ENCODE results near the gene ARL16. TPM values are rescaled to one million over a fixed set of nuclear protein-coding genes. Genes with fewer than 3 reads are reported as not detected.

Gene ARL16
- polyA plus RNA-seq, 1 of the 3 experiments (the other 2 are of a cell fraction) = 148 TPM

- ChIA-PET POLR2A (interaction anchor here (3.2 kb wide), 1 partner anchor 8 kb away, joined by 14 read pairs; the partner anchor contains the start of genes ARL16 and HGS), CTCF (no interaction called here)
- Histone ChIP-seq H3K4me1 (ENCODE audit: control insufficient read depth in 1 of 2, insufficient read depth in 2 of 2, low read depth in 1 of 2, low read length in 1 of 2) (no peaks in the 10 kb centered on the region), H3F3A (replicated peaks; ENCODE audit: insufficient read depth) (peaks cover 22% of the 10 kb centered on the region), H3K79me2 (ENCODE audit: insufficient read depth) (peaks cover 94% of the 10 kb centered on the region), H3K9me2 (no peaks in the 10 kb centered on the region), H3K9me3 (no peaks in the 10 kb centered on the region), H3K27ac (ENCODE audit: low read depth in 2 of 2, low read length in 1 of 2) (no peak overlapping the region), H3K9ac (no peak overlapping the region), H3K36me3 (replicated peaks in 1 of 2; ENCODE audit: control insufficient read depth in 1 of 2, insufficient read depth in 2 of 2, low read length in 1 of 2) (peaks cover 45 to 99% of the 10 kb centered on the region in 2 experiments), H3K4me3 (ENCODE audit: low read depth in 2 of 2, low read length in 1 of 2) (no peak overlapping the region), H3K27me3 (ENCODE audit: insufficient read depth) (no peaks in the 10 kb centered on the region), H3K4me2 (no peak overlapping the region), H2AFZ (ENCODE audit: low read depth) (no peak overlapping the region), H4K20me1 (ENCODE audit: insufficient read depth) (peaks cover 71% of the 10 kb centered on the region)
- TF ChIP-seq FOSL2 (IDR thresholded peaks at IDR 0.05; ENCODE audit: borderline replicate concordance, low read depth) (no peak), POLR2AphosphoS5 (IDR thresholded peaks at IDR 0.05; ENCODE audit: low read depth, low read length) (no peak), SIN3A (IDR thresholded peaks at IDR 0.05; ENCODE audit: borderline replicate concordance, low read depth, low read length) (no peak), CHD2 (IDR thresholded peaks at IDR 0.05; ENCODE audit: low read length, partially characterized antibody) (no peak), JUND (IDR thresholded peaks at IDR 0.05) (no peak), CTCF (IDR thresholded peaks at IDR 0.05) (no peak), RFX5 (IDR thresholded peaks at IDR 0.05; ENCODE audit: low read length) (no peak), MEF2A (IDR thresholded peaks at IDR 0.05; ENCODE audit: borderline replicate concordance, low read depth) (no peak), YY1 (IDR thresholded peaks at IDR 0.05; ENCODE audit: low read depth) (no peak), IRF3 (IDR thresholded peaks at IDR 0.05; ENCODE audit: low read depth, low read length) (no peak), TAF1 (IDR thresholded peaks at IDR 0.05; ENCODE audit: borderline replicate concordance, low read depth, low read length) (no peak), TEAD4 (IDR thresholded peaks at IDR 0.05; ENCODE audit: borderline replicate concordance, insufficient read depth) (no peak), GABPA (IDR thresholded peaks at IDR 0.05; ENCODE audit: low read depth) (no peak), USF2 (IDR thresholded peaks at IDR 0.05; ENCODE audit: borderline replicate concordance, low read depth, low read length) (no peak)
- no peak for DNase-seq
- WGBS (ENCODE audit: low lambda C conversion rate) = 97% methylated on average over 20 of the region's 20 CpGs
Observed at GRCh38 chr17:81691608-81692007, 8.0 kb upstream of the ARL16 start.

GRCh38 chr17:81691196-81691595 is 7.6 kb upstream of the ARL16 start:
- POLR2A ChIA-PET = interaction anchor here (1.5 kb wide), 1 partner anchor 10 kb away, joined by 3 read pairs; no protein-coding TSS in a partner anchor
- no peaks in the 10 kb centered on the region; a peak in 1 of 4 replicates for H3K4me1 ChIP-seq (ENCODE audit: control insufficient read depth in 1 of 2, insufficient read depth in 2 of 2, low read depth in 1 of 2, low read length in 1 of 2)
- H3K9ac ChIP-seq = no peak overlapping the region
- no peak overlapping the region for H3K4me3 ChIP-seq (ENCODE audit: low read depth in 2 of 2, low read length in 1 of 2)
- WGBS (ENCODE audit: low lambda C conversion rate) = 99% methylated on average over 18 of the region's 18 CpGs
- peaks cover 71% of the 10 kb centered on the region for H4K20me1 ChIP-seq (ENCODE audit: insufficient read depth)
- DNase-seq = no peak
- peaks cover 18% of the 10 kb centered on the region for H3F3A ChIP-seq (replicated peaks; ENCODE audit: insufficient read depth)
- H2AFZ ChIP-seq (ENCODE audit: low read depth) = no peak overlapping the region
- H3K27me3 ChIP-seq (ENCODE audit: insufficient read depth) = no peaks in the 10 kb centered on the region
- H3K9me3 ChIP-seq = no peaks in the 10 kb centered on the region
- peaks cover 94% of the 10 kb centered on the region for H3K79me2 ChIP-seq (ENCODE audit: insufficient read depth)
- H3K9me2 ChIP-seq = no peaks in the 10 kb centered on the region
- H3K36me3 ChIP-seq (replicated peaks in 1 of 2; ENCODE audit: control insufficient read depth in 1 of 2, insufficient read depth in 2 of 2, low read length in 1 of 2) = peaks cover 49 to 99% of the 10 kb centered on the region in 2 experiments
- CTCF ChIA-PET = interaction anchor here (0.6 to 0.8 kb wide), 2 partner anchors 11 to 497 kb away, joined by 3 read pairs; no protein-coding TSS in a partner anchor
- no peak overlapping the region for H3K4me2 ChIP-seq
- H3K27ac ChIP-seq (ENCODE audit: low read depth in 2 of 2, low read length in 1 of 2) = no peak overlapping the region
- no peak for TF ChIP-seq TCF12 (IDR thresholded peaks at IDR 0.05)
- TF ChIP-seq SMC3 (IDR thresholded peaks at IDR 0.05; ENCODE audit: low read depth, low read length) = no peak
- no peak for TF ChIP-seq EZH2phosphoT487 (IDR thresholded peaks at IDR 0.05; ENCODE audit: borderline replicate concordance, low read depth)
- no peak for TF ChIP-seq RCOR1 (IDR thresholded peaks at IDR 0.05; ENCODE audit: low read length)
- TF ChIP-seq IRF3 (IDR thresholded peaks at IDR 0.05; ENCODE audit: low read depth, low read length) = no peak
- no peak for TF ChIP-seq GABPA (IDR thresholded peaks at IDR 0.05; ENCODE audit: low read depth)
- TF ChIP-seq POLR2AphosphoS5 (IDR thresholded peaks at IDR 0.05; ENCODE audit: low read depth, low read length) = no peak
- TF ChIP-seq TAF1 (IDR thresholded peaks at IDR 0.05; ENCODE audit: borderline replicate concordance, low read depth, low read length) = no peak
- TF ChIP-seq CTCF (IDR thresholded peaks at IDR 0.05) = no peak
- TF ChIP-seq, protein P1, sequence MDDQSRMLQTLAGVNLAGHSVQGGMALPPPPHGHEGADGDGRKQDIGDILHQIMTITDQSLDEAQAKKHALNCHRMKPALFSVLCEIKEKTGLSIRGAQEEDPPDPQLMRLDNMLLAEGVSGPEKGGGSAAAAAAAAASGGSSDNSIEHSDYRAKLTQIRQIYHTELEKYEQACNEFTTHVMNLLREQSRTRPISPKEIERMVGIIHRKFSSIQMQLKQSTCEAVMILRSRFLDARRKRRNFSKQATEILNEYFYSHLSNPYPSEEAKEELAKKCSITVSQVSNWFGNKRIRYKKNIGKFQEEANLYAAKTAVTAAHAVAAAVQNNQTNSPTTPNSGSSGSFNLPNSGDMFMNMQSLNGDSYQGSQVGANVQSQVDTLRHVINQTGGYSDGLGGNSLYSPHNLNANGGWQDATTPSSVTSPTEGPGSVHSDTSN (IDR thresholded peaks at IDR 0.05) = no peak
